K562 (cell line): ENCODE data around the gene RBX1. TPM values are rescaled to one million over a fixed set of nuclear protein-coding genes. Genes with fewer than 3 reads are reported as not detected.

Source experiments
- DPF2 ChIP-seq: fragments of 450-650 bp; IDR thresholded peaks from 2 replicates; pipeline ENCODE4 v1.6.1; 2016
- polyA plus RNA-seq, 8 experiments: library from polyadenylated mRNA; depleted of rRNA in 4 of 8; stranded (reverse) in 5 of 8; unstranded in 3 of 8; fragments of >200 nt; fragmentation: Nextera tagmentation in 2 of 8; fragmentation: Illumina TruSeq in 1 of 8; extraction: Ambion mirVana in 2 of 8; extraction: Trizol in 1 of 8; gene quantifications; 2 replicates each; pipeline versions ENCODE4 v1.2.1 to v1.2.3, GENCODE V29; 2011 to 2014; ENCODE audit warnings: inconsistent platforms in 1 of 8, missing spikeins in 1 of 8
- total RNA-seq, 7 experiments: library from RNA; depleted of rRNA in 6 of 7; stranded (reverse); fragments of >200 nt in 6 of 7; fragmentation: Illumina TruSeq in 2 of 7; extraction: Trizol in 2 of 7; gene quantifications; 2 replicates each; pipeline versions ENCODE4 v1.2.1 to v1.2.3, GENCODE V29; 2011 to 2021; ENCODE audit warnings: low replicate concordance in 1 of 7
- TF ChIP-seq, protein P1 (sequence below), 2 experiments: fragments of 150-350 bp in 1 of 2; IDR thresholded peaks; 2 replicates each; pipeline ENCODE4 v1.6.1; 2012 to 2016; ENCODE audit warnings: low read depth in 2 of 2, low read length in 2 of 2, mild to moderate bottlenecking in 1 of 2, moderate library complexity in 1 of 2
- TF ChIP-seq, protein P2 (sequence below): fragments of 450-650 bp; formaldehyde crosslinking; IDR thresholded peaks from 2 replicates; pipeline ENCODE4 v1.4.0; 2020; ENCODE audit warnings: mild to moderate bottlenecking, moderate library complexity
- TF ChIP-seq, protein P3 (sequence below): fragments of 200-800 bp; sonication (Bioruptor generic); IDR thresholded peaks from 2 replicates; pipeline ENCODE4 v1.6.1; 2017; ENCODE audit warnings: missing genetic modification characterization, missing compliant biosample characterization

The RBX1 gene
- total and polyA plus RNA-seq, 9 of the 15 experiments (the other 6 are each of a cell fraction or from before 2014, with no cell fraction given): 44.0 to 259 (median 67.9) TPM

DNA sequence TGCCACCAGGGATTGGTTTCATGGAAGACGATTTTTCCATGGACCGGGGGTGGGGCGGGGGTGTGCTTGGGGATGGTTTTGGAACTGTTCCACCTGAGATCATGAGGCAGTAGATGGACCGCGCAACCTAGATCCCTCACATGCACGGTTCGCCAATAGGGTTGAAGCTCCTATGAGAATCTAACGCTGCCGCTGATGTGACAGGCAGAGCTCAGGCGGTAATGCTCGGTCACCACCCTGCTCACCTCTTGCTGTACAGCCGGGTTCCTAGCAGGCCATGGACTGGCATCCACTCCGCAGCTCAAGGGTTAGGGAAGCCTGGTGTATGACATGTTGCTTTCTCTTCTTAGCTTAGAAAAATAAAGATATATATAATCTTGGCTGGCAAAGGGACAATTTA is 22.0 kb downstream of the RBX1 start (continued):
- TF ChIP-seq, protein P1, sequence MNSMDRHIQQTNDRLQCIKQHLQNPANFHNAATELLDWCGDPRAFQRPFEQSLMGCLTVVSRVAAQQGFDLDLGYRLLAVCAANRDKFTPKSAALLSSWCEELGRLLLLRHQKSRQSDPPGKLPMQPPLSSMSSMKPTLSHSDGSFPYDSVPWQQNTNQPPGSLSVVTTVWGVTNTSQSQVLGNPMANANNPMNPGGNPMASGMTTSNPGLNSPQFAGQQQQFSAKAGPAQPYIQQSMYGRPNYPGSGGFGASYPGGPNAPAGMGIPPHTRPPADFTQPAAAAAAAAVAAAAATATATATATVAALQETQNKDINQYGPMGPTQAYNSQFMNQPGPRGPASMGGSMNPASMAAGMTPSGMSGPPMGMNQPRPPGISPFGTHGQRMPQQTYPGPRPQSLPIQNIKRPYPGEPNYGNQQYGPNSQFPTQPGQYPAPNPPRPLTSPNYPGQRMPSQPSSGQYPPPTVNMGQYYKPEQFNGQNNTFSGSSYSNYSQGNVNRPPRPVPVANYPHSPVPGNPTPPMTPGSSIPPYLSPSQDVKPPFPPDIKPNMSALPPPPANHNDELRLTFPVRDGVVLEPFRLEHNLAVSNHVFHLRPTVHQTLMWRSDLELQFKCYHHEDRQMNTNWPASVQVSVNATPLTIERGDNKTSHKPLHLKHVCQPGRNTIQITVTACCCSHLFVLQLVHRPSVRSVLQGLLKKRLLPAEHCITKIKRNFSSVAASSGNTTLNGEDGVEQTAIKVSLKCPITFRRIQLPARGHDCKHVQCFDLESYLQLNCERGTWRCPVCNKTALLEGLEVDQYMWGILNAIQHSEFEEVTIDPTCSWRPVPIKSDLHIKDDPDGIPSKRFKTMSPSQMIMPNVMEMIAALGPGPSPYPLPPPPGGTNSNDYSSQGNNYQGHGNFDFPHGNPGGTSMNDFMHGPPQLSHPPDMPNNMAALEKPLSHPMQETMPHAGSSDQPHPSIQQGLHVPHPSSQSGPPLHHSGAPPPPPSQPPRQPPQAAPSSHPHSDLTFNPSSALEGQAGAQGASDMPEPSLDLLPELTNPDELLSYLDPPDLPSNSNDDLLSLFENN (IDR thresholded peaks at IDR 0.05; ENCODE audit: low read depth in 2 of 2, low read length in 2 of 2): no peak
- TF ChIP-seq DPF2: no peak
- TF ChIP-seq, protein P2, sequence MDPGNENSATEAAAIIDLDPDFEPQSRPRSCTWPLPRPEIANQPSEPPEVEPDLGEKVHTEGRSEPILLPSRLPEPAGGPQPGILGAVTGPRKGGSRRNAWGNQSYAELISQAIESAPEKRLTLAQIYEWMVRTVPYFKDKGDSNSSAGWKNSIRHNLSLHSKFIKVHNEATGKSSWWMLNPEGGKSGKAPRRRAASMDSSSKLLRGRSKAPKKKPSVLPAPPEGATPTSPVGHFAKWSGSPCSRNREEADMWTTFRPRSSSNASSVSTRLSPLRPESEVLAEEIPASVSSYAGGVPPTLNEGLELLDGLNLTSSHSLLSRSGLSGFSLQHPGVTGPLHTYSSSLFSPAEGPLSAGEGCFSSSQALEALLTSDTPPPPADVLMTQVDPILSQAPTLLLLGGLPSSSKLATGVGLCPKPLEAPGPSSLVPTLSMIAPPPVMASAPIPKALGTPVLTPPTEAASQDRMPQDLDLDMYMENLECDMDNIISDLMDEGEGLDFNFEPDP (CRISPR knock-in tag): no peak
- TF ChIP-seq, protein P3, sequence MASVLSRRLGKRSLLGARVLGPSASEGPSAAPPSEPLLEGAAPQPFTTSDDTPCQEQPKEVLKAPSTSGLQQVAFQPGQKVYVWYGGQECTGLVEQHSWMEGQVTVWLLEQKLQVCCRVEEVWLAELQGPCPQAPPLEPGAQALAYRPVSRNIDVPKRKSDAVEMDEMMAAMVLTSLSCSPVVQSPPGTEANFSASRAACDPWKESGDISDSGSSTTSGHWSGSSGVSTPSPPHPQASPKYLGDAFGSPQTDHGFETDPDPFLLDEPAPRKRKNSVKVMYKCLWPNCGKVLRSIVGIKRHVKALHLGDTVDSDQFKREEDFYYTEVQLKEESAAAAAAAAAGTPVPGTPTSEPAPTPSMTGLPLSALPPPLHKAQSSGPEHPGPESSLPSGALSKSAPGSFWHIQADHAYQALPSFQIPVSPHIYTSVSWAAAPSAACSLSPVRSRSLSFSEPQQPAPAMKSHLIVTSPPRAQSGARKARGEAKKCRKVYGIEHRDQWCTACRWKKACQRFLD (CRISPR knock-in tag): no peak
